Measurements from ENCODE around the gene OTOGL. TPM values are rescaled to one million over a fixed set of nuclear protein-coding genes. Genes with fewer than 3 reads are reported as not detected.

OTOGL gene
- total RNA-seq: under 1 TPM; 0.14 to 0.81 TPM

GRCh38 chr12:80099259-80099658 is at the start of gene OTOGL:
OTOGL (plus strand) TSS chr12:80099537; CDS start chr12:80209432, 109,895 bp downstream.
- Histone ChIP-seq H3K27ac (no peak within 1 kb of the TSS), H3K9me3 (no peaks in the 10 kb centered on the region), H3K4me3 (no peak within 1 kb of the TSS), H3K36me3 (no peaks in the 10 kb centered on the region), H3K27me3 (replicated peaks; ENCODE audit: insufficient read depth) (no peaks in the 10 kb centered on the region), H3K4me1 (ENCODE audit: control insufficient read depth in 1 of 2, low read depth in 2 of 2) (peaks cover 0 to 14% of the 10 kb centered on the region in 2 donors)
- no peak for TF ChIP-seq CTCF (IDR thresholded peaks at IDR 0.05)
- no peak for ATAC-seq (ENCODE audit: insufficient number of reproducible peaks, low FRiP score, low read depth)
- no peak for DNase-seq (ENCODE audit: low spot score)

GRCh38 chr12:80050236-80050635 is 49.1 kb upstream of the OTOGL start:
- no peaks in the 10 kb centered on the region for H3K27me3 ChIP-seq (replicated peaks; ENCODE audit: insufficient read depth)
- H3K27ac ChIP-seq: no peak overlapping the region
- H3K4me1 ChIP-seq (ENCODE audit: control insufficient read depth in 1 of 2, low read depth in 2 of 2): peaks cover 4 to 24% of the 10 kb centered on the region in 2 donors
- H3K9me3 ChIP-seq: no peaks in the 10 kb centered on the region
- no peak for DNase-seq (ENCODE audit: low spot score)
- no peak for ATAC-seq (ENCODE audit: insufficient number of reproducible peaks, low FRiP score, low read depth)
- no peak overlapping the region for H3K4me3 ChIP-seq
- TF ChIP-seq CTCF (IDR thresholded peaks at IDR 0.05): no peak
- H3K36me3 ChIP-seq: no peaks in the 10 kb centered on the region

- Histone ChIP-seq H3K9me3 (no peaks in the 10 kb centered on the region), H3K4me1 (ENCODE audit: control insufficient read depth in 1 of 2, low read depth in 2 of 2) (peaks cover 4 to 36% of the 10 kb centered on the region in 2 donors), H3K36me3 (no peaks in the 10 kb centered on the region), H3K27me3 (replicated peaks; ENCODE audit: insufficient read depth) (no peaks in the 10 kb centered on the region), H3K4me3 (peak overlapping the region; percentile 32), H3K27ac (peak overlapping the region; percentile 57 to 58)
- no peak for TF ChIP-seq CTCF (IDR thresholded peaks at IDR 0.05)
- DNase-seq (ENCODE audit: low spot score): peak; percentile 57
- peak; percentile 79 for ATAC-seq (ENCODE audit: insufficient number of reproducible peaks, low FRiP score, low read depth)
Observed at GRCh38 chr12:80053051-80053790, 46.1 kb upstream of the OTOGL start.

- Histone ChIP-seq H3K27me3 (replicated peaks; ENCODE audit: insufficient read depth) (no peaks in the 10 kb centered on the region), H3K27ac (no peak overlapping the region), H3K9me3 (no peaks in the 10 kb centered on the region), H3K4me1 (ENCODE audit: control insufficient read depth in 1 of 2, low read depth in 2 of 2) (peaks cover 4 to 36% of the 10 kb centered on the region in 2 donors), H3K4me3 (no peak overlapping the region), H3K36me3 (no peaks in the 10 kb centered on the region)
- TF ChIP-seq CTCF (IDR thresholded peaks at IDR 0.05): no peak
- no peak for ATAC-seq (ENCODE audit: insufficient number of reproducible peaks, low FRiP score, low read depth)
- no peak for DNase-seq (ENCODE audit: low spot score)
Observed at GRCh38 chr12:80056232-80056631, 43.1 kb upstream of the OTOGL start.

- TF ChIP-seq CTCF (IDR thresholded peaks at IDR 0.05): no peak
- no peak for DNase-seq (ENCODE audit: low spot score)
- H3K4me1 ChIP-seq (ENCODE audit: control insufficient read depth in 1 of 2, low read depth in 2 of 2): peaks cover 4 to 36% of the 10 kb centered on the region in 2 donors
- no peak overlapping the region for H3K4me3 ChIP-seq
- no peaks in the 10 kb centered on the region for H3K9me3 ChIP-seq
- no peaks in the 10 kb centered on the region for H3K36me3 ChIP-seq
- no peaks in the 10 kb centered on the region for H3K27me3 ChIP-seq (replicated peaks; ENCODE audit: insufficient read depth)
- no peak overlapping the region for H3K27ac ChIP-seq
- no peak for ATAC-seq (ENCODE audit: insufficient number of reproducible peaks, low FRiP score, low read depth)
Observed at GRCh38 chr12:80056845-80057244, 42.5 kb upstream of the OTOGL start.

Data from thoracic aorta (tissue), 2 donors.